ENCODE measurements around the gene SPATA9.

Gene SPATA9

DNA sequence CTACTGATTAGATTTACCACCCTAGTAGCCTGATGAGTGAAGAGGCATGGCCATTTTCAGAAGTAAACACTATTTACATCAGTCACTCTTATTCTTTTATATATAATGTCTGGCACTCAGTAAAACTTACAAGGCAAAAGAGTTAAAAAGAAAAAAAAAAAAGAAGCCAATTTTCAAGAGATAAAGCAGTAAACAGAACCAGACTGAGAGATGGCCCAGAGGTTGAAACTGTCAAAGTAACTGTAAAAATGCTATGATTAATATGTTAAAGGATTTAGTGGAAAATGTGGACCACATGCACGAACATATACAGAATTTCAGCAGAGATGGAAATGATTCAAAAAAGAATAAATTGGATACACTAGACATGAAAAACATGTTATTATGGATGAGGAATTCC is 69.3 kb downstream of the SPATA9 start:
- no peak for DNase-seq

GRCh38 chr5:95611396-95611795 is 71.4 kb downstream of the SPATA9 start:
- DNase-seq: no peak

GRCh38 chr5:95610546-95610945 is 72.2 kb downstream of the SPATA9 start:
- DNase-seq: no peak

DNA sequence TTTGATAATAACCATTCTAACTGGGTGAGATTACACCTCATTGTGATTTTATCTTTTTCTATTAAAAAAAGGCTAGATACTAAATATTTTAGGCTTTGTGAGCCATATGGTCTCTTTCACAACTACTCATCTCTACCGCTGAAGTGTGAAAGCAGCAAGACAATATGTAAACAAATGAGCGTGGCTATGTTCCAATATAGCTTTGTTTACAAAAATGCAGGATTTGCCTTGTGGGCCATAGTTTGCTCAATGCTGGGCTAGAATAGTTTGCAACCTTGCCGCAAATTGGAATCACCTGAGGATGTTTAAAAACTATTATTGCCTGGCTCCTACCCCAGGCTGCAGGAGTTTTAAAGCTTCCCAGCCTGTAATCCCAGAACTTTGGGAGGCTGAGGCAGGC is 73.1 kb downstream of the SPATA9 start:
- DNase-seq: no peak
